OCI-LY3 (cell line): ENCODE data around the gene VSIG1.

Source experiments
- EZH2phosphoT487 ChIP-seq: fragments of 200-600 bp; shearing (Covaris generic); IDR thresholded peaks from 2 replicates; pipeline ENCODE4 v1.6.1; 2018; ENCODE audit warnings: antibody characterized with exemption, mixed run types, low read depth
- TF ChIP-seq, protein P1 (sequence below): fragments of 200-600, 300-600 bp; sonication (generic); IDR thresholded peaks from 2 replicates; pipeline ENCODE4 v1.5.1; 2014; ENCODE audit warnings: antibody characterized with exemption, low read length, low read depth

- no peak for TF ChIP-seq EZH2phosphoT487
- TF ChIP-seq, protein P1, sequence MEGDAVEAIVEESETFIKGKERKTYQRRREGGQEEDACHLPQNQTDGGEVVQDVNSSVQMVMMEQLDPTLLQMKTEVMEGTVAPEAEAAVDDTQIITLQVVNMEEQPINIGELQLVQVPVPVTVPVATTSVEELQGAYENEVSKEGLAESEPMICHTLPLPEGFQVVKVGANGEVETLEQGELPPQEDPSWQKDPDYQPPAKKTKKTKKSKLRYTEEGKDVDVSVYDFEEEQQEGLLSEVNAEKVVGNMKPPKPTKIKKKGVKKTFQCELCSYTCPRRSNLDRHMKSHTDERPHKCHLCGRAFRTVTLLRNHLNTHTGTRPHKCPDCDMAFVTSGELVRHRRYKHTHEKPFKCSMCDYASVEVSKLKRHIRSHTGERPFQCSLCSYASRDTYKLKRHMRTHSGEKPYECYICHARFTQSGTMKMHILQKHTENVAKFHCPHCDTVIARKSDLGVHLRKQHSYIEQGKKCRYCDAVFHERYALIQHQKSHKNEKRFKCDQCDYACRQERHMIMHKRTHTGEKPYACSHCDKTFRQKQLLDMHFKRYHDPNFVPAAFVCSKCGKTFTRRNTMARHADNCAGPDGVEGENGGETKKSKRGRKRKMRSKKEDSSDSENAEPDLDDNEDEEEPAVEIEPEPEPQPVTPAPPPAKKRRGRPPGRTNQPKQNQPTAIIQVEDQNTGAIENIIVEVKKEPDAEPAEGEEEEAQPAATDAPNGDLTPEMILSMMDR = no peak
Measured at GRCh38 chrX:108068121-108068520, 23.3 kb downstream of the VSIG1 start.
